GM21360 (cell line): ENCODE results near the gene NEK2.
A peak's percentile ranks its signal among the peaks of the same experiment; 100 is the strongest.
"Not testable (repeated sequence)": the region's sequence is repeated elsewhere in the genome, so short reads cannot be mapped to it uniquely, and the experiment has no call there.

Experiments
- ATAC-seq: cut with Tn5 transposase; IDR thresholded peaks from one replicate; pipeline ENCODE4 v1.9.1; 2021; ENCODE audit warnings: mild to moderate bottlenecking, moderate library complexity; ENCODE audit not compliant: unreplicated experiment

The NEK2 gene

GRCh38 chr1:211675230-211676105 lies at the start of gene NEK2:
NEK2 (minus strand) TSS chr1:211675621; CDS start chr1:211675479, 142 bp downstream.
- peak; percentile 98 for ATAC-seq

- ATAC-seq, result no peak
Measured at GRCh38 chr1:211724687-211725196, 49.3 kb upstream of the NEK2 start.

- ATAC-seq, result no peak
Measured at GRCh38 chr1:211723273-211723672, 47.9 kb upstream of the NEK2 start.

GRCh38 chr1:211722277-211723175 lies 47.1 kb upstream of the NEK2 start:
- ATAC-seq, result no peak

- ATAC-seq, result not testable (repeated sequence)
Measured at GRCh38 chr1:211716555-211716954, 41.1 kb upstream of the NEK2 start.

GRCh38 chr1:211715971-211716370 lies 40.5 kb upstream of the NEK2 start:
- no peak for ATAC-seq

GRCh38 chr1:211714154-211714553 lies 38.7 kb upstream of the NEK2 start:
- no peak for ATAC-seq

- ATAC-seq, result no peak
Measured at GRCh38 chr1:211713231-211713630, 37.8 kb upstream of the NEK2 start.

GRCh38 chr1:211711315-211711705 lies 35.9 kb upstream of the NEK2 start:
- ATAC-seq, result no peak

- ATAC-seq, result no peak
Measured at GRCh38 chr1:211710566-211711314, 35.3 kb upstream of the NEK2 start.

GRCh38 chr1:211708926-211709325 lies 33.5 kb upstream of the NEK2 start:
- no peak for ATAC-seq

- ATAC-seq, result no peak
Measured at GRCh38 chr1:211708006-211708405, 32.6 kb upstream of the NEK2 start.

- ATAC-seq, result no peak
Measured at GRCh38 chr1:211705467-211706091, 30.2 kb upstream of the NEK2 start.

GRCh38 chr1:211704543-211704942 lies 29.1 kb upstream of the NEK2 start:
- no peak for ATAC-seq

- ATAC-seq, result no peak
Measured at GRCh38 chr1:211703812-211704537, 28.6 kb upstream of the NEK2 start.

- ATAC-seq, result no peak
Measured at GRCh38 chr1:211701733-211702132, 26.3 kb upstream of the NEK2 start.

- no peak for ATAC-seq
Measured at GRCh38 chr1:211699059-211699458, 23.6 kb upstream of the NEK2 start.

- peak; percentile 61 for ATAC-seq
Measured at GRCh38 chr1:211698161-211699026, 23.0 kb upstream of the NEK2 start.

- peak; percentile 75 for ATAC-seq
Measured at GRCh38 chr1:211697356-211697755, 21.9 kb upstream of the NEK2 start.
